Activated CD8-positive, alpha-beta memory T cell treated with anti-CD3 and anti-CD28 coated beads for 1 hour (primary cell): ENCODE results near the gene NDUFA11.

Experiments used
- DNase-seq, 2 donors: peaks; one replicate each; pipeline ENCODE4 v3.0.0-alpha.2; 2020; ENCODE audit warnings: low read depth in 1 of 2; ENCODE audit errors: extremely low read depth in 1 of 2

NDUFA11 gene

GRCh38 chr19:5932609-5933262 lies 29.1 kb upstream of the NDUFA11 start:
- DNase-seq, result no peak

GRCh38 chr19:5932146-5932545 lies 28.6 kb upstream of the NDUFA11 start:
- no peak for DNase-seq

- no peak for DNase-seq
Measured at GRCh38 chr19:5931251-5931650, 27.7 kb upstream of the NDUFA11 start.

- no peak for DNase-seq
Measured at GRCh38 chr19:5929625-5930024, 26.0 kb upstream of the NDUFA11 start.

GRCh38 chr19:5929179-5929578 lies 25.6 kb upstream of the NDUFA11 start:
- no peak for DNase-seq

GRCh38 chr19:5927441-5927821 lies 23.8 kb upstream of the NDUFA11 start:
- no peak for DNase-seq

DNA sequence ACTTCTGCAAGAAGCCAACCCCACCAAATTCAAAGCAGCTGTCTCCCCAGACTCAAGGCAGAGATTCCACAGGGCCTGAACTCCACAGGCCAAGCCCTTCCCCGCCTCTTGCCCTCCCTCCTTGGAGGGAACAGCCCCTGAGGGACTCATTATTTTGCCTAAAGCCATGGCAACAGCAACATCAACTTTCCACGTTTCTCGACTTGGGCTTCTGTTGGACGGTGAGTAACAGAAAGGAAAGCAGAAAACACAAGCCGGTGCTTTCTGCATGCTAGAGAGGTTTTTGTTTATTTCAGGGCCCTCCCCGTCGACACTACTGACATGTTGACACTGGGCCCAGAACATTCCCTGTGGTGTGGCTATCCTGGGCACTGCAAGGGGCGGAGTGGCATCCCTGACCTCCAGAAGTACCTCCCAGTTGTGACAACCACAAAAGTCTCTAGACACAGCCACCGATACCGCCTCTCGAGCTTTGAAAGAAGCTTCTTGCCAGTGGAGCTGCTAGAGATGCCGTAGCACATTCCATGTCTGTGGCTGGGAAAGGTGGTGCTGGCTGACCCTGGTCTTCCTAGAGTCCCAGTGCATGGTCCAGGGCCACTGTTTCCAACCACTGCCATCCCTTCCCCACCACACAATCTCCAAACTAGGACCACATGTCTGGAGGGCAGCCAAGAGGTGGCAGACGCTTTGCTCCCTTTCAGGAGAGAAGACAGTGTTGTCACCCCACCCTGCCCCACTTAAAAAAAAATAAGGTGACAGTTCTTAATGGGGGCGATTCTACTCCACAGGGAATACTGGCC lies 23.3 kb upstream of the NDUFA11 start:
- DNase-seq, result no peak

GRCh38 chr19:5925830-5926427 lies 22.3 kb upstream of the NDUFA11 start:
- DNase-seq, result no peak

GRCh38 chr19:5923356-5923755 lies 19.8 kb upstream of the NDUFA11 start:
- no peak for DNase-seq

- DNase-seq, result no peak
Measured at GRCh38 chr19:5922161-5922545, 18.6 kb upstream of the NDUFA11 start.

DNA sequence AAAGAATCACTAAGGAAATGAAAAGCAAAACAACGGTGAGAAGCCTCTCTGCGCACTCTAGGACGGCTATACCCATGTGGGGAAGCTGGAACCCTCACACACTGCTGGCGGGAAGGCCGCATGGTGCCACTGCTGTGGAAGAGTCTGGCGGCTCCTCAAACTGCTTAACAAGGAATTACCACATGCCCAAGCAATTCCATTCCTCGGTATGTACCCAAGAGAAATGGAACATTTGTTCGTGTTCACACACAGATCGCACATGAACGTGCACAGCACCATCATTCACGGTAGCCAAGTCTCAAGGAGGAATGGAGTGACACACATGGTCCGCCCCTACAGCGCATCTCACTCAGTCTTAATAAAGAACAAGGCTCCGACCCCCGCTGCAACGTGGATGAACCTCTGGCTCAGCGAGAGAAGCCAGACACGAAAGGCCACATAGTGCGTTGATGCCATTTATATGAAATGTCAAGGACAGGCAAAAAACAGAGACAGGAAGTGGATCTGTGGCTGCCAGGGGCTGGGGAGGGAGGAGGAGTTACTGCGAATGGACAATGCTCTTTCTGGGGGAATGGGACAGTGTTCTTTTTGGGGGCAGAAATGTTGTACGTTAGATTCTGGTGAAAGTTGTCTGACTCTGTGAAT lies 18.0 kb upstream of the NDUFA11 start:
- DNase-seq, result no peak

DNA sequence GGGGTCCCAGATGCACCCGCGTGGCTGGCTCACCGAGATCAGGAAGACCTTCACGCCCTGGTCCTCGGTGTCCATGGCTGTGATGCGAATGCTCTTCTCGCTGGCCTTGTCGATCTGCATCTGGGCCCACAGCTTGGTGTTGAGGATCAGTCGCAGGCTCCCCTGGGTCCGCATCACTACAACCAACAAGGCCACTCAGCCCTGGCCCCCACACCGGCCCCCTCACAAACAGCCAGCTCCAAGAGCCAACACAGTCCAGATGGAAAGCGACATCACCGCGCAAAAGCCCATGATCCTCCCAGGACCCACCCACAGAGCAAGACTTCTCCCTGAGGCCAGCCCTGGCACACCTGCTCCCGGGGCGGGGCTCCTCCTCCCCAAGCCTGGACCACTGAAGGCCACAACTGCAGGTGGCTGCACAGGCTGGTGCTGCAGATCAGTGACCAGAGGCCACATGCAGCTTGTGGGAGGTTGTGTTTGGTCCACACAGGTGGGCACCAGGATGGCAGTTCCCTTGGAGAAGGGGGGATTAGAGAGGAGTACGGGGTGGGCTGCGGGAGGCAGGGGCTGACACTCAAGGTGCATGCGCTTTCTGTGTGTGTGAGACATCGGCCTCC lies 15.0 kb upstream of the NDUFA11 start:
- no peak for DNase-seq

DNA sequence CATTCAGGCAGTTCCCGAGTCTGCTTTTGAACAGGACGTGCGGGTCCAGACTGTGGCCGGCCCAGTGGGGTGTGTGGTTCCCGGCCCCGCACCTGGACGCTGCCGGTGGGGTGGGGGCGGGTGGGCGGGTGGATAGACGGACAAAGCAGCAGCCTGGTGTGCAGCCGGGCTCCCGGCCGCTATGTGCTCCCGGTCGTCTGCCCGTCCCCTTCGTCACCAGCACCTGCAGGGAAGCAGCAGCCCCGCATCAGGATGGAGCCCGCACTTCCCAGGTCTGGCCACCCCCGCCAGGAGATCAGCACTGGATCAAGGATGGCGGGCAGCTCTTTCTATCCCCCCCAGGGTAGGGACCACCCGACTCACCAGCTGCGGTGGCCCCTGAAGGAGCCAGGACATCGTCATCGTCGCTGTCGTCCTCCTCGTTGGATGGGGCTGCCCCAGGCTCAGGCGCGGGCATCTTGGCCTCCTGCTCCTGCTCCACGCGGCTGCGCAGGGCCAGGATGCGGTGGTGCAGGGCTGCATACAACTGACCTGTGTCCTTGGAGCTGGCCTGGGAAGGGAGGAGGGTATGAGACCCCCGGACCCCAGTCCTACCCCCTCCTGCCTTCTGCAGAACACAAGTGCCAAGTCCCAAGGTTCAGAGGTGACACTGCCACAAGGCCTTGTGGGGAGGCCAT lies 14.0 kb upstream of the NDUFA11 start:
- DNase-seq, result no peak

GRCh38 chr19:5916181-5916708 lies 12.7 kb upstream of the NDUFA11 start:
- no peak for DNase-seq

- no peak for DNase-seq
Measured at GRCh38 chr19:5915782-5916165, 12.2 kb upstream of the NDUFA11 start.

- no peak for DNase-seq
Measured at GRCh38 chr19:5914946-5915781, 11.6 kb upstream of the NDUFA11 start.

DNA sequence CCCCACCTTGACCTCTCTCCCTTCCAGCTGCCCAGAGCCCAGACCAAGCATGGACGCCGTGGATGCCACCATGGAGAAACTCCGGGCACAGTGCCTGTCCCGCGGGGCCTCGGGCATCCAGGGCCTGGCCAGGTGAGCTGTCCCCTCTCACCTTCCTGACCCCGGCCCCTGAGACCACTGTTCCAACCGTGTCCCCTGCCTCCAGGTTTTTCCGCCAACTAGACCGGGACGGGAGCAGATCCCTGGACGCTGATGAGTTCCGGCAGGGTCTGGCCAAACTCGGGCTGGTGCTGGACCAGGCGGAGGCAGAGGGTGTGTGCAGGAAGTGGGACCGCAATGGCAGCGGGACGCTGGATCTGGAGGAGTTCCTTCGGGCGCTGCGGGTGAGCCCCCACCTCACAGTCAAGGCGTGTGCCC lies 10.8 kb upstream of the NDUFA11 start:
- DNase-seq, result no peak

DNA sequence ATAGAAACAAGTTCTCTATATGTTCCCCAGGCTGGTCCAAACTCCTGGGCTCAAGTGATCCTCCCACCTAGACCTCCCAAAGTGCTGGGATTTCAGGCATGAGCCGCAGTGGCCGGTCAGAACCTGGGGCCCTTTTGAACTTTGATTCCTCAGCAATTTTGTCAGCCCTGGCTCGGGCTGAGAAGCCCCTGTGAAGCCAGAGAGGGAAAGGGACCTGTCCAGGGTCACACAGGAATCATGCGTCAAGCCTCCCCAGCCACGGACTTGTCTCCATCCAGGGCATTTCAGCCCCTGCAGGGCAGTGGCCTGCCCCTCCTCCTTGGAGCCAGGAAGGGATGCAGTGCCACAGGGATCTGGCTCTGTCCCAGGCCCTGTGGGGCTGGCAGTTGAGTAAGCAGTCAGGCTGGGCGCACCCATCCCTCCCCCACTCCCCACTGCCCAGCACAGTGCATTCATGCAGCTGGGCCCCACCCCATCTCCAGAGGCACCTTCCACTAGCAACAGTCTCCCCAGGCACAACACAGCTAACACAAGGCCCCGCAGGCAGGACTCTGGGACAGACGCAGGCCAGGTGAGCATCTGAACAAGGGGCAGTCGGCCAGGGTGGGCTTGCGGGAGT lies 10.3 kb upstream of the NDUFA11 start, which contains the start of gene CAPS:
Gene CAPS, plus strand, starts transcription at position 516 of the 619 bp plus-strand sequence. CDS start 153 bp downstream, outside the sequence.
- no peak for DNase-seq

DNA sequence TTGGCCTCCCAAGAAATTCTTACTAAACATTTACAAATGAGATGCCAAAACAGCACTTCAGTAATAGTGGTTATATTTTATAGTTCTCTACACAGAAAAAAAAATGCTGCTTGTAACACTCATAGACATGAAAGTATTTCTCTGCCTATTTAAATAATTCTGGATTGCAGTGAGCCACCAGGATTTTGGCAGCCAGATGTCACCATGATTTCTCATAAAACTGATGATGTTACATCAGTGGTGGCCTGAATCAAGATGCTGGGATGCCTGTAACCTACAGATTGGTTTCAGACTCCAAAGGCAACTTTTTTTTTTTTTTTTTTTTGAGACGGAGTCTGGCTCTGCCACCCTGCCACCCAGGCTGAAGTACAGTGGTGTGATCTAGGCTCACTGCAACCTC lies 7.8 kb upstream of the NDUFA11 start:
- DNase-seq, result no peak
